Activated T-helper 1 cell treated with anti-CD3 and anti-CD28 coated beads, Interleukin-2, amount 50 U/mL, for 16 hours (primary cell): ENCODE data around the gene ABHD12B.
"Not testable (repeated sequence)": the region's sequence is repeated elsewhere in the genome, so short reads cannot be mapped to it uniquely, and the experiment has no call there.

Experiments used
- DNase-seq, 2 donors: peaks; one replicate each; pipeline ENCODE4 v3.0.0-alpha.2; 2020; ENCODE audit warnings: low read depth in 1 of 2, low spot score in 1 of 2

The ABHD12B gene

GRCh38 chr14:50932592-50933495 is 61.0 kb downstream of the ABHD12B start:
- DNase-seq: no peak

DNA sequence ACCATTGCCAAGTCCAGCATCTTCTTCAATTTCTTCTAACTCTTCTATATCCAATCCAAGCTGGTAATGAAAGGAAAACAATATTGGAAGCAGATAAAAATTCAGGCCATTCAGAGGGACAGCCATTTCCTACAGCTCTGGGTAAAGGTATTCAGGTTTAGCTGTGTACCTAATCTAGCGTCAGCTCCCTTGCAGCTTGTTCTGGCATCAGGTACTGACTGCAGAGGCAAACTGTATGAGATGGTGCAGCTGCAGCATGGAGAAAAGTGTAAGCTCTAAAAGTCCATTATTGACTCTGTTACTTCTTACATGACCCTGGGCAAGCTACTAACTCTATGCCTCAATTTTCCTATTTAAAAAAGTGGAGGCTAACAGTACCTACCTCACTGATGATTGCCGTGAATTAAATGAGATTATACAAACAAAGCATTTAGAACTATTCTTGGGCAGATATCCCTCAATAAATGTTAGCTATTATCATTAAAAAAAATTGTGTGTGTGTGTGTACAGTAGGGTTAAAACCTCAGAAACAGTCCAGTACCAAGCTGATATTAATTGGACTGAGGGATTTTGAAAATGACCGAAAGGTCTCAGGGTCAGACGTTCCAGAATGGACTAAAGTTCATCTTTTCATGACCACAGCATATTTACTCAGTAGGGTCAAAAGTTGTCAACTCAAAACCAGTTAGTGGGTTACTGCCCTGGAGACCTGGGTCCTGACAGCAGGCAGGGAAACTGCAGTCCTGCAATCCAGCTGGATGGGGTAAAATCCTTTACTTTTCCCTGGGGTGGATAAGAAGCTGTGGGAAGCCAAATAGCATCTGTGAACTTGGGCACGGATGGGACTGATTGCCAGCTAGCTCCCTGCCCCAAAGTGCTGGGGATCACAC is 63.5 kb downstream of the ABHD12B start:
- DNase-seq: no peak

DNA sequence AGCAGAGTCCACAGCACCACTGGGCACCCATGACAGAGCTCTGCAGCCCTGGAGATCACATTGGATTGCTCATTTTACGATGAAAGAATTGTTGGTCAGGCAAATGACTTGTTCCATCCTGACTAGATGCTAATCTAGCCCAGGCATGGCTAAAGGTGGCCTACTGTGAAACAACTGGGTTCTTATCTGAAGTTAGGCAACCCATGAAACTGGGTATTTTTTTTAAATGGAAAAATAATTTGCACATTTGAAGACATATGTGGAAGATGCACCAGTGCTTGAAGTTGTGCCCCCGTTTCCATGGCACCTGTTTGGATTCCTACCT is 64.1 kb downstream of the ABHD12B start:
- no peak for DNase-seq

- DNase-seq: no peak
Observed at GRCh38 chr14:50936882-50937281, 65.0 kb downstream of the ABHD12B start.

DNA sequence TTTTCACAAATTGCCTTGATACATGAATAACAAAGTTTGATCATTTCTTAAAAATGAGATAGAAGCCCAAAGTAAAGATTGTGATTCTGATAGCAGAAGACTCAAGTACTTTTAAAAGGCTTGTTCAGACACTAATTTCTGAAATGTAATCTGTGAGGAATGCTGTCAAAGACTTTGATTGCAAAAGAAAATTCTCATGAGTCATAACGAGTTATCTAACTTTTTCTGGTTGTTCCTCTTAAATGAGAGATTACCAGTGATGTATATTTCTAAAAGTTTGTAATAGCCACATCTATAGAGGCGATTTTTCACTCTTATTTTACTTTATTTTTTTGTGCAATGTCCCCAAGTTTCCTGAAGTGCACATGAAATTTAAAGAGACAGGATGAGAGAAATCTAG is 65.5 kb downstream of the ABHD12B start:
- no peak for DNase-seq

GRCh38 chr14:50937800-50938199 is 65.9 kb downstream of the ABHD12B start:
- DNase-seq: no peak

GRCh38 chr14:50941151-50941550 is 69.3 kb downstream of the ABHD12B start:
- DNase-seq: no peak

- DNase-seq: not testable (repeated sequence)
Observed at GRCh38 chr14:50941638-50942037, 69.8 kb downstream of the ABHD12B start.

- DNase-seq: no peak
Observed at GRCh38 chr14:50943261-50943942, 71.5 kb downstream of the ABHD12B start.

- no peak for DNase-seq
Observed at GRCh38 chr14:50943943-50944646, 72.2 kb downstream of the ABHD12B start, which contains the start of gene PYGL. TSS of gene PYGL (minus strand) at chr14:50944483. CDS start at chr14:50944403, 80 bp downstream.

GRCh38 chr14:50944647-50945413 is 73.0 kb downstream of the ABHD12B start:
- no peak for DNase-seq

GRCh38 chr14:50946234-50946935 is 74.5 kb downstream of the ABHD12B start:
- no peak for DNase-seq

DNA sequence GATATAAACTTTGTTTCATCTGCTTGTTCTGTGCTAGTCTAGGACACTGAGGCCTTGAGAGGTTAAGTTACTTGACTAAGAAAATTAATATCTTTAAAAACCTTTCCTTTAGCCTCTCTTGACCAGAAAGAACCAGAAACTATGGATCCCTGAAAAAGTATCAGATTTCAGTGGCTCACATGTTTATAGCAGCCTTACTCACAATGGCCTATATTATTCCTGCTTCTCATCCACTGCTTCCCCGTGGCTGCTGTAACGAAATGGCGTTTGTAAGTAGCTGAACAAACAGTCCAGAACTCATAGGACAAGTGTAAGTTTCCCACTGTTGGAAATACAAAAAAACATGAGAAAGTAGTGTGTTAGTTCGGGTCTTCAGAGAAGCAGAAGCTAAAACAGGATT is 75.6 kb downstream of the ABHD12B start:
- no peak for DNase-seq

DNA sequence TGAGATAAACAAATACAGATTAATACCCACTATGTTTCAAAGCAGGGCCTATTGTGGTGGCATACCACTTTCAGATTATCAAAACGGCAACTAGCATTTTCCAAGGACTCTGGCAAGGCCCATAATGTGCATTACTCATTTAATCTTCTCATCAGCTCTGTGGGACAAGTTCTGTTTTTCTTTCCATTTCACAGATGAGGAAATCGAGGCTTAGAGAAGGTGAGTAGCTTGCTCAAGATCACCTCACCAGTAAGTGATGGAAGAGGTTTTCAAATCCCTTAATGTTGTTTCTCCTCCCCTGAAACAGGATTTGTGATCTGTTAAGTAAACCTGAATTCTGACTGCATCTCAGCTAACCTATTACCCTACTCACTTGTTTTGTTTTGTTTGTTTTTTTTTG is 76.4 kb downstream of the ABHD12B start:
- DNase-seq: no peak

DNA sequence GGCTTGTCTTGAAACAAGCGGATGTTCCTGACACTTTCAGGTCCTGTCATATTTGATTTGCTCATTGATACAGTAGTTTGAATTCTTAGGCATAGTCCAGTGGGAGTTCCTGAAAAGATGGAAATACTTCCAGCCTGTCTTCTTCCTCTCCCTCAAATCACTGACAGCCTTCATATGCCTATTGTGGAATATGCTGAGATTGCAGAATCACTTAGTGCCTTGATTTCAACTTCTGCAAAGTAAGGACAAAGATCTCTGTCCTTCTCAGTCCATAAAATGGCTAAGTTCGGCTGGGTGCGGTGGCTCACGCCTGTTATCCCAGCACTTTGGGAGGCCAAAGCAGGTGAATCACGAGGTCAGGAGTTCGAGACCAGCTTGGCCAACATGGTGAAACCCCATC is 79.2 kb downstream of the ABHD12B start:
- DNase-seq: no peak

GRCh38 chr14:50953502-50953901 is 81.6 kb downstream of the ABHD12B start:
- no peak for DNase-seq
